HFF-Myc (cell line): ENCODE results near the gene KRTCAP2.
"Not testable (repeated sequence)": the region's sequence is repeated elsewhere in the genome, so short reads cannot be mapped to it uniquely, and the experiment has no call there.

Experiments
- DNase-seq: peaks from one replicate; pipeline ENCODE4 v3.0.0-alpha.2; 2011; ENCODE audit warnings: low read depth; ENCODE audit errors: extremely low read depth
- H3K4me3 ChIP-seq: replicated peaks from 2 replicates; pipeline ENCODE4 v1.5.1; 2011; ENCODE audit warnings: low read depth, mild to moderate bottlenecking, control low read depth, low read length
- CTCF ChIP-seq: IDR thresholded peaks from 2 replicates; pipeline ENCODE4 v1.5.1; 2012; ENCODE audit warnings: mild to moderate bottlenecking, low read depth, low read length, control low read depth; ENCODE audit errors: missing control alignments

Gene KRTCAP2

GRCh38 chr1:155196893-155197638, 24.0 kb upstream of the KRTCAP2 start:
- TF ChIP-seq CTCF = no peak
- H3K4me3 ChIP-seq = no peak overlapping the region
- no peak for DNase-seq

- no peak for DNase-seq
- H3K4me3 ChIP-seq = peak overlapping the region; percentile 54
- no peak for TF ChIP-seq CTCF
Observed at GRCh38 chr1:155196103-155196892, 23.2 kb upstream of the KRTCAP2 start.

- TF ChIP-seq CTCF = no peak
- no peak for DNase-seq
- H3K4me3 ChIP-seq = peak overlapping the region; percentile 54
Observed at GRCh38 chr1:155195201-155196102, 22.3 kb upstream of the KRTCAP2 start.

- peak overlapping the region; percentile 54 for H3K4me3 ChIP-seq
- DNase-seq = not testable (repeated sequence)
Observed at GRCh38 chr1:155193991-155194240, 20.8 kb upstream of the KRTCAP2 start.

GRCh38 chr1:155193275-155193990, 20.3 kb upstream of the KRTCAP2 start:
- DNase-seq = peak; percentile 67
- peak; percentile 99 for TF ChIP-seq CTCF
- H3K4me3 ChIP-seq = peak overlapping the region; percentile 54

GRCh38 chr1:155192346-155193274, 19.5 kb upstream of the KRTCAP2 start:
- DNase-seq = no peak
- TF ChIP-seq CTCF = no peak
- H3K4me3 ChIP-seq = peak overlapping the region; percentile 54
